A549 (cell line): ENCODE data around the gene ZNF597.

Source experiments
- CHD2 ChIP-seq: fragments of 150-350 bp; IDR thresholded peaks from 2 replicates; pipeline ENCODE4 v1.6.1; 2014; ENCODE audit warnings: low read length; ENCODE audit not compliant: partially characterized antibody
- CTCF ChIP-seq: fragments of >200 bp; sonication (Bioruptor Twin); formaldehyde crosslinking; IDR thresholded peaks from 3 replicates; pipeline ENCODE4 v1.5.1; 2016
- E2F6 ChIP-seq: IDR thresholded peaks from 2 replicates; pipeline ENCODE4 v1.6.1; 2012; ENCODE audit warnings: low read depth, borderline replicate concordance
- HES2 ChIP-seq: fragments of >200 bp; sonication (Bioruptor Twin); formaldehyde crosslinking; IDR thresholded peaks from 2 replicates; pipeline ENCODE4 v1.6.1; 2016
- JUNB ChIP-seq: fragments of >200 bp; sonication (Bioruptor Twin); formaldehyde crosslinking; IDR thresholded peaks from 2 replicates; pipeline ENCODE4 v1.6.1; 2016
- MAFK ChIP-seq: fragments of 450-650 bp; IDR thresholded peaks from 2 replicates; pipeline ENCODE4 v1.6.1; 2014; ENCODE audit not compliant: partially characterized antibody
- MAZ ChIP-seq: fragments of 150-350 bp; IDR thresholded peaks from 2 replicates; pipeline ENCODE4 v1.6.1; 2014; ENCODE audit warnings: antibody characterized with exemption, low read depth, low read length, borderline replicate concordance
- POLR2A ChIP-seq: IDR thresholded peaks from 2 replicates; pipeline ENCODE4 v1.6.1; 2012; ENCODE audit warnings: mild to moderate bottlenecking, low read length
- REST ChIP-seq: fragments of 200-600 bp; sonication (generic); IDR thresholded peaks from 2 replicates; pipeline ENCODE4 v1.6.1; 2016; ENCODE audit warnings: antibody characterized with exemption, mild to moderate bottlenecking, moderate library complexity
- SMC3 ChIP-seq: fragments of >200 bp; sonication (Bioruptor Twin); formaldehyde crosslinking; IDR thresholded peaks from 3 replicates; pipeline ENCODE4 v1.6.1; 2018; ENCODE audit warnings: inconsistent platforms
- SREBF2 ChIP-seq: fragments of 450-650 bp; IDR thresholded peaks from 2 replicates; pipeline ENCODE4 v1.6.1; 2014; ENCODE audit warnings: mild to moderate bottlenecking, moderate library complexity
- USF2 ChIP-seq: fragments of 450-650 bp; IDR thresholded peaks from 2 replicates; pipeline ENCODE4 v1.6.1; 2014; ENCODE audit warnings: antibody characterized with exemption
- ZSCAN20 ChIP-seq: fragments of 250-450 bp; sonication (Bioruptor Pico); IDR thresholded peaks from 2 replicates; pipeline ENCODE4 v1.8.0; 2022; ENCODE audit warnings: mild to moderate bottlenecking, moderate library complexity

GRCh38 chr16:3388325-3388724 is 55.0 kb downstream of the ZNF597 start:
- no peak for TF ChIP-seq ZSCAN20 (CRISPR knock-in tag)
- TF ChIP-seq E2F6, result no peak
- no peak for TF ChIP-seq POLR2A
- no peak for TF ChIP-seq JUNB
- TF ChIP-seq MAZ, result no peak
- no peak for TF ChIP-seq USF2
- TF ChIP-seq CTCF, result no peak
- TF ChIP-seq SREBF2, result no peak
- TF ChIP-seq REST, result no peak
- no peak for TF ChIP-seq SMC3
- no peak for TF ChIP-seq HES2
- TF ChIP-seq CHD2, result no peak
- TF ChIP-seq MAFK, result no peak
